Nucleus accumbens (tissue), 56 donors: ENCODE results near the gene KMO.

ENCODE experiments used
- DNase-seq, 56 donors: peaks; one replicate each; lab custom pipeline; 2025; lab: John Stamatoyannopoulos, UW

The KMO gene

DNA sequence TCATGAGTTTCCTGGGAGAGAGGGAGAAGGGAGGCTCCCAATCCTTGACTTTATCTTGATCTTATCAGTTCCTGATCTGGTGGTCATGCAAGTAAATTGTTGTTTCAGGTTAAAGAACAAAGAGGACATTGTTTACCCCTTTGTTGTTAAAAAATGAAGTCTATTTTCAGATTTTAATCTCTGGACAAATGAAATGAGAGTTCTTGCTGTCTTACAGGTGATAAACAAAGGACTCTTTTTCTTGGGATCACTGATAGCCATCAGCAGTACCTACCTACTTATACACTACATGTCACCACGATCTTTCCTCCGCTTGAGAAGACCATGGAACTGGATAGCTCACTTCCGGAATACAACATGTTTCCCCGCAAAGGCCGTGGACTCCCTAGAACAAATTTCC, 59.6 kb downstream of the KMO start:
- no peak for DNase-seq

DNA sequence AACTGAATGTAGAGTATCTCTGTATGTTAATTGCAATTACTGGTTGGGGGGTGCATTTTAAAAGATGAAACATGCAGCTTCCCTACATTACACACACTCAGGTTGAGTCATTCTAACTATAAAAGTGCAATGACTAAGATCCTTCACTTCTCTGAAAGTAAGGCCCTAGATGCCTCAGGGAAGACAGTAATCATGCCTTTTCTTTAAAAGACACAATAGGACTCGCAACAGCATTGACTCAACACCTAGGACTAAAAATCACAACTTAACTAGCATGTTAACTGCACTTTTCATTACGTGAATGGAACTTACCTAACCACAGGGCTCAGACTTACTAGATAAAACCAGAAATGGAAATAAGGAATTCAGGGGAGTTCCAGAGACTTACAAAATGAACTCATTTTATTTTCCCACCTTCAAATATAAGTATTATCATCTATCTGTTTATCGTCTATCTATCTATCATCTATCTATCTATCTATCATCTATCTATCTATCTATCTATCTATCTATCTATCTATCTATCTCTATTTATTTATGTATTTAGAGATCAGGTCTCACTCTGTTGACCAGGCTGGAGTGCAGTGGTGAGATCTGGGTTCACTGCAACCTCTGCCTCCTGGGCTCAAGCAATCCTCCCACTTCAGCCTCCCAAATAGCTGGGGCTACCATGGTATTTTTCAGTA, 60.2 kb downstream of the KMO start:
- peak in 1 of 56 donors; percentile 31 for DNase-seq

DNA sequence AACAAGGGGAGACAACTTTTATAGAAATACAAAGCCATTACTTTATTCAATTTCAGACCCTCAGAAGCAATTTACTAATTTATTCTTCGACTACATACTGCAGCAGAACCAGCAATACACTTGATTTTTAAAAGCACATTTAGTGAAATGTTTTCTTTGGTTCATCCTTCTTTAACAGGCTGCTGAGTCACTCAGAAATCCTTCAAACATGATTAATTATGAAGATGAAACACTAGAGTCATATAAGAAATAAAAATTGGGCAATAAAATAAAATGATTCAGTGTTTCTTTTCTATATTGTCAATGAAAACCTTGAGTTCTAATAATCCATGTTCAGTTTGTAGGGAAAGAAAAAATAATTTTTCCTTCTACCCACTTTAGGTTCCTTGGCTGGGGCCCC, 61.0 kb downstream of the KMO start:
- DNase-seq: no peak

DNA sequence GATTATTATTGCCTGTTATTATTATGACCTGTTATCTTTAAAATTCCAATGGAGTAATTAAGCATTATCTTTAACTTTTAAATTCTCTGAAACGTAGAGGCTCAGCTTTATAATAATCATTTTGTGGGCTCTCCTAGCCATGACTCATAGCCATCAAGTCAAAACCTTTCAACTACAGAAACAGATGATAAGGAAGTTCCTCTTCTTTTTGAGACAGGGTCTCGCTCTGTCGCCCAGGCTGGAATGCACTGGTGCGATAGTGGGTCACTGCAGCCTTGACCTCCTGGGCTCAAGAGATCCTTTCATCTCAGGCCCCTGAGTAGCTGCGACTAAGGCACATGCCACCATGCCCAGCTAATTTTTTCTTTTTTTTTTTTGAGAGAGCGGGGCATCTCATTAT, 64.5 kb downstream of the KMO start:
- DNase-seq: no peak

DNA sequence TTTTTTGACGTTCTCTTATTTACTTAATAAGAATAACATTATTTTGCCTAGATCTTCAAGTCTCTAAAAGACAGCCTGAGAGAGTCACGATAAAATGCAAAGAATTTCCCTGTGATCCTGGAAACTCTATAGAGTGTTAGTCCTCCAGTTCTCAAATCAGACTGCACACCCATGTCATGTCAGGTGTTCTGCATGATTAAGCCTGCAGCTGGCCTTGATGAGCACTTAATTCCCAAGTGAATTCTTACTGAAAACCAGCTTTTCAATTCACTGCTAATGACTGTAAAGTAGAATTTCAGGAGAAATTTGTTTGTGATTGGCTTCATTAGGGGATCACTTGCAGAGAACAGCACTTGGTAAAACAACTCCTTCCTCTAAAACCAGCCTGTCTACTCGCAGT, 66.1 kb downstream of the KMO start:
- DNase-seq: no peak

DNA sequence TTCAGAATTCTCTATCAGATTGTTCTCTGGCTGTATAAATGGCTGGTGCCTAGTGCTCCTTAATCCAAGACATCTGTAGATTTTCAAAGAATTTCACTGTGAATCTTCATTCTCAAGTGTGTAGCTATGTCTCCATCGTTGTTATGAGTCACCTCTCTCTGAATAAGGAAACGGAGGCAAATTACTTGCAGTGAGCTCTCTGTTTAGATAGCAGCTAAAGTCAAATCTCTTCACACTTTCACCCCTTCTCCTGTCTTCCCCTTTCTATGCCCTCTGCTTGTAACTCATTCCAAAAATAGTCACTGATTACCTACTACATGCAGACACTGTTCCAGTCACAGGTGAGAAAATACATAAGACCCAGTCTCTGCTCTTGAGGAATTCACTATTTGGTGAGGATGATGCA, 68.3 kb downstream of the KMO start:
- no peak for DNase-seq

DNA sequence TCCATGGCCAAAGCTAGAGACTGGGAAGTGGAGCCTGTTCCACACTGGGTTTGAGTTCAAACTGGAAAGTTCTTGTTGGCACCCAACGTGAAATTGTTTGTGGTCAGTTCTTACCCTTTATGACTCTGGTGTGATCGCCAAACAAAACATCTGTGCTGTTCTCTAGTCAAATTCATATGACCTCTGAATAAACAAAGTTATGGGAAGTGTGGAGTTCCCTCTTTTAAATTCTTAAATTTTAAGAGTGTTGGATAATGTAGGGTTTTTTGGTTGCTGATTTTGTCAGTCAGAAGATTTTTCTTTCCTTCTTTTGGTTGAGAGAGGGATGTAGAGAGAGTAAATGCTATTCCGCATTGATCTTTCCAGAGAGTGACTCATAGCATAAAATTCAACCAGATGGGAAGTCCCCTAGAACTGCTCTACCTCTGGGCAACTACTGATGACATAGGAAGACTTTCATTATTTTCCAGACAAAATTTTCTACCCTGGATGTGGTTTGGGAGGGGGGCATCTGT, 71.6 kb downstream of the KMO start:
- DNase-seq: no peak

DNA sequence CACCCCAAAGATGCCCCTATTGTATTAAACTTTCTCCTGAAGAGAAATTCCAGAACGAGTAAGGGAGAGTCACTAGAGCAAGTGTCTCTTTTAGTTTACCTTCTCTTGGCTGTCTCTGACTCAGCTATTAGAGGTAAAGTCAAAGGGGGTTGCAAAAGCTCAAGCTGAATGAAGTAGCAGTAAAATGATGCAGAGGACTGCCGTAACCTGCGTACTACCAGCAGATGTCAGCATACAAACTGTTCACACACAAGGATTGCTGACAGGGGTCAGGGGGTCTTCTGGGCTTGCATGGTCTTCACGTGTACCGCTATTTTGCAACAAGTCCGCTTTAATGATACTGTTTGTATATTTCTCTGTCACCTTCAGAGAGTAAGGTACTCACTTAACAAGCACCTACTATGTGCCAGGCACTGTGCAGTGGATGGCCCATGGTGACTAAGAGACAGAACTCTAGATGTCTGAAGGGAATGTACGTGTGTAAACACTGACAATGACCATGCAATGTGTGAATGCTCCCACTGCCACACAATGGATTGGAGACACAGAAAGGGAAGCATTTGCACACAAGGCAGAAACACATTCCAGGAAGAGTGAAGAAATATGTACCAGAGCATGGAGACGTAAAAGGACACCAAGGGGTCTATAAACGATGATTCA, 73.1 kb downstream of the KMO start:
- DNase-seq: no peak

DNA sequence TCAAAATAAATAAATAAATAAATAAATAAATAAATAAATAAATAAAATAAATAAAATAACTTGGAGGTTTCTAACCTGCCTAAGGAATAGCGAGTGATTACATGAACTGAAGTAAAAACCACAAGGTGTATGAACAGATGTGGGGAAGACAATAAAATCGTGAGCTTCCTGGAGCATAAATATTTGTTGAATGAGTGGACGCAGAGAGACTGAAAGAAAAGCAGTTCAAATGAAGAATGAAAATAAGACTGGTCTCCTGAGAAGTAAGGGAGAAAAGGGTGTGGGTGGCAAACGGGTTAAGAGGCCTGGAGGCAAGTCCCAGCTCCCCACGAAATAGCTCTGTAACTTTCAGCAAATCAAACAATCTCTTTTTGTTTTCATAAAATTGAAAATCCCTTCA, 74.4 kb downstream of the KMO start:
- DNase-seq: no peak

DNA sequence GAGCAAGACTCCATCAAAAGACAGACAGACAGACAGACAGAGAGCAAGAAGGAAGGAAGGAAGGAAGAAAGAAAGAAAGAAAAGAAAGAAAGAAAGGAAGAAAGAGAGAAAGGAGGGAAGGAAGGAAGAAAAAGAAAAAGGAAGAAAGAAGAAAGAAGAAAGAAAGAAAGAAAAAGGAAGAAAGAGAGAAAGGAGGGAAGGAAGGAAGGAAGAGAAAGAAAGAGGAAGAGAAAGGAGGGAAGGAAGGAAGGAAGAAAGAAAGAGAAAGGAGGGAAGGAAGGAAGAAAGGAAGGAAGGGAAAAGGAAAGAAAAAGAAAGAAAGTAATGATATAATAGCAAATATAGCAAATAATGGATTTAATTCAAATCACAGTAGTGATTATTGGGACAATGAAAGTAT, 75.3 kb downstream of the KMO start:
- no peak for DNase-seq

DNA sequence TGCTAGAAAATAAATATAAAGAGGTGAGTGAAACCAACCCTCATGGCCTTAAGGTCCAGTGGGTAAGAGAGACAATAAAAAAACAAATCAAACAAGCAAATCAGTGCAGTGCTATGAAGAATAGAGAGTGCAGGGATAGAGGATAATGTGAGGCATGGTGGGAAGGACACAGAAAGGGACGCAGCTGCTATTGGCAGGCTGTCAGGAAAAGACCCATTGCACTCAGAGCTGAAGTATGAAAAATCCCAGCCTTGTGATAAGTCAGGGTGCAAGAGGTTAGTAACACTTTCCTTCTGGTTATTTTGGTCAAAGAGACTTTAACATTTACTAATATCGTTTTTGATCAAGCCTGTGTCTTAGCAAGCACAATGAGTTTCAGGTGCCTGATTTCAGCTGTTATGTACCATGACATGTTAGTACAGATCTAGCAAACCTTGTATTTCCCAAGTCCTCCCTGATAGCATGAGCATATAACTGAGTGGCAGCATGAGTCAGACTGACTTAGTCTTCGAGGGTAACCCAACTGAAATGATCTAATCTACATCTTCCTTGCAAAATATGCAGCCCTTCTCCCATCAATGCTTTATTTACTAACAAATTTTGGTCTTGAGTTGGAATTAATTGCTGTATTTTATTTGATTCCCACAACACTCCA, 76.3 kb downstream of the KMO start:
- DNase-seq: no peak

DNA sequence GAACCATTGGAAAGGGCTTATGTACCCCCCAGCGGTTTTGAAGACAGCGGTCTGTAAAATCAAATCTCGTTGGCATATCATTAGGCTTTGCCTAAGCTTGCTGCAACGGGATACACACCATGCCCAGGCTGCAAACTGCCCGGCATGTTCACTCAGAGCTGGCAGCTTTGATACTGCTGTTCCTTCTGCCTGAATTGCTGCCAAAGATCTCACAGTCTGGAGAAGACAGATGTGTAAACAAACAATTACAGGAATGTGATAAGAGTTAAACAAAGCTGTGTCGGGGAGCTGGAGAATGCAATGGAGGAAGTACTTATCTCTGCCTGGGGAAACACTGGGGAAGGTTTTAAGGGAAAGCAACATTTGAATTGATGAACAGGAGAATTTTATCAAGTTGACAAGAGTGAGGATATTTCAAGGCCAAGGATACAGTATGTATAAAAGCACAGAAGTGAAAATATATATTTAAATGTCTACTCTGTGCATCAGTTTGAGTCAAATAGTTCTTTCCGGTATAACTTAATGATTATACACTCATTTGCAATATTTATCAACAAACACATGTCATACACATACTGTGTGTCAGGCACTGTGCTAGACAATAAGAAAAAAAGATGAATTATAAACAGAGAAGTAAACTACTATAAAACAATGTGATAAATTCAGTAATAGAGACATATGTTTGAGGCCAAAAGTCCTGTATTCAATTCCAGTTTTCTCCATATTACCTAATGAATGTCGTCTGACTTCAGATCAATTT, 78.1 kb downstream of the KMO start:
- no peak for DNase-seq

DNA sequence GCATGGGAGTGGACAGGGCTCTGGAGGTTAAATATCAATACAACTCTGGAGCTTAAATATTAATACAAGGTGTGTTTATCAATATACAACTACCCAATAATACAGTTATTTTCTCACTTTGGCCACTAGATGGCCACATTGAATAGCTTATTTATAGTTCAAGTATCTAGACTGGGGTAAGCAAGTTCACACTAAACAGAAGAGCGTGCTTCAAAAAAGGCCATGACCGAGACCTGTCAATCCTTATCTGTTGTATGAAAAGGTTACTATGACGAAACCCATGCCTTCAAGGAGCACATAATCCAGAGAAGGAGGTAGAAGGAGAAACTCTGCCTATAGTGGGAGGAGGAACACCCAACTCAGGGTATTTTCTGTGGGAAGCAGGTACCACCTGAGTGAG, 78.9 kb downstream of the KMO start:
- DNase-seq: no peak

DNA sequence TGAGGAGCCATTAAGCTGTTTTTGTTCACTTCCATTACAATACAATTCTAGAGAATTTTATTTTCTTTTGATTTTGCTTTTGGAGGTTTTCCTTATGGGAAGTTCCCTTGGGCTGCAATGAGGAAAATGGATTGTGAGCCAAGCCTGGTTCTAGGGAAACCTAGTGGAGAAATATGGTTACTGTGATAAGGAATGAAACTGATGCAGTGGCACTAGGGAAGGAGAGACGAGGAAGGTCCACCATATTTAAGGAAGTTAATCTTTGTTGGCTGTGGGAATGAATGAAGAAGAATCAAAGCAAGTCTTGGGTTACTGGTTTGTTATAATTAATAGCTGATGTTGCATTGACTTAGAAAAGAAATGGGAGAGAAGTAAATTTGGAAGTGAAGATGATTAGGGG, 79.6 kb downstream of the KMO start:
- DNase-seq: no peak

DNA sequence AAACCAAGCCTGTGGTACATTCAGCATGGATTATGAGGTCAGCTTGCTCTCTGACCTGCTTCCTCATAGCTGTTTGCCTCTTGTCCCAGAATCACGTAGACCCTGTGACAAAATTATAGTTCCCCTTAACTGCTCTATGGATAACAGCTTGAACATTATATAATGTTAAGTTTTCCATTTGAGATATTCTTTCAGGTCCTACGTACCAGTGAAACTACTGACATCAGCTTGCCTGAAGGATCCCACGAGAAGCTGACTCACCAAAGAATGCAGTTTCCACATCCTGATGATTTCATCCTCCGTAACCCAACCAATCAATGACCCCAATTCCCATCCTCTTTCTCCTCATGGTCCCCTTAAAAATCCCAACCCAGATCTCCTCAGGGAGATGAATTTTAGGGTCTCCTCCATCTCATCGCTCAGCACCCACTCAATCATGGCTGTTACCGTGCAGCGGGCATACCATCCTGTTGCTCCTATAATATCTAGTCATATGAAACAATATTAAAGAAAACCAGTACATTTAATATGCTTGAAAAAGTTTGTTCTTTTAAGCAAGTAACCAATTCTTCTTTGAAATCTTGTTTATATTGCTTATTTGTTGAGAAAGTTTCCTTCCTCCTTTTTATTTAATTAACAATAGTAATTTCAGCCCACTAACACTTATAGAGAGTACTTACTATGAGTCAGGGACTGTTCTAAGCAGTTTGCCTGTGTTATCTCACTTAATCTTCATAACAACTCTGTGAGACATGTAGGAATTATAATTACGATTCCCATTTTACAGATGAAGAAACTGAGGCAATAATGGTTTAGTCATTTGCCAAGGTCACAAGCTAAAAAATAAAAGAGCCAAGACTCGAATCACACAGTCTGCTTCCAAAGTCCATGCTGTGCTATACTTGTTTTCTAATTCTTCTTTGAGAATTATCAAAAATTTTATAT, 80.6 kb downstream of the KMO start:
- DNase-seq: peak in 3 of 56 donors; percentile 1 to 32 (median 4)

DNA sequence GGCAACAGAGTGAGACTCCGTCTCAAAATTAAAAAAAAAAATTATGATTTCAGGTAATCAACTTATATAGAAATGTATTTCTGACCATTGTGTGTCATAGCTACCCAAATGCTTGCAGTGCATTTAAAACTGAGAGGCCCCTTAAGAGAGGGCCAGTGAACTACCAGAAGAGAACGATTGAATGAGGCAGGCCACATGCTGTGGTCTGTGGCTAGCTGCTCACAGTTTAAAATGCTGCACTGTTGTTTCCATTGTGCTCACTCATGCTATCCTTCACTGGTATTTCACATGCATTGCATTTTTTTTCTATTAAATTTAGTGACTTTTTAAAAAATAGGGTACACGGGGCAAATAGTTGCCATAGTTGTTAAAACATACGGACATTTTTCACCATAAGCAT, 82.0 kb downstream of the KMO start:
- no peak for DNase-seq

DNA sequence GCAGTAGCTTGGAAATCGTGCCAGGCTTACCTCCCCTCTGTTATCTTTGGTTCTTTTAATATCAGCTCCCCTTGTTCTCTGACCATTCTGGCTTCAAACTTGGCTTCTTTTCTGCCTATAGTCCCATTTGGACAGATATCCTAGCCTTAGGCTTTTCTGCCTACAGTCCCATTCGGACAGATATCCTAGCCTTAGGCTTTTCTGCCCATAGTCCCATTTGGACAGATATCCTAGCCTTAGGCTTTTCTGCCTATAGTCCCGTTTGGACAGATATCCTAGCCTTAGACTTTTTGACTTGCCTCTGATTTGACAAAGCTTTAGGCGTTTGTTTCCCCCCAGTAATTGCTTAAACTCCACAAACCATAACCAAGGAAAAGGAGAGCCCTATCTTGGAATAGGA, 82.4 kb downstream of the KMO start:
- no peak for DNase-seq

DNA sequence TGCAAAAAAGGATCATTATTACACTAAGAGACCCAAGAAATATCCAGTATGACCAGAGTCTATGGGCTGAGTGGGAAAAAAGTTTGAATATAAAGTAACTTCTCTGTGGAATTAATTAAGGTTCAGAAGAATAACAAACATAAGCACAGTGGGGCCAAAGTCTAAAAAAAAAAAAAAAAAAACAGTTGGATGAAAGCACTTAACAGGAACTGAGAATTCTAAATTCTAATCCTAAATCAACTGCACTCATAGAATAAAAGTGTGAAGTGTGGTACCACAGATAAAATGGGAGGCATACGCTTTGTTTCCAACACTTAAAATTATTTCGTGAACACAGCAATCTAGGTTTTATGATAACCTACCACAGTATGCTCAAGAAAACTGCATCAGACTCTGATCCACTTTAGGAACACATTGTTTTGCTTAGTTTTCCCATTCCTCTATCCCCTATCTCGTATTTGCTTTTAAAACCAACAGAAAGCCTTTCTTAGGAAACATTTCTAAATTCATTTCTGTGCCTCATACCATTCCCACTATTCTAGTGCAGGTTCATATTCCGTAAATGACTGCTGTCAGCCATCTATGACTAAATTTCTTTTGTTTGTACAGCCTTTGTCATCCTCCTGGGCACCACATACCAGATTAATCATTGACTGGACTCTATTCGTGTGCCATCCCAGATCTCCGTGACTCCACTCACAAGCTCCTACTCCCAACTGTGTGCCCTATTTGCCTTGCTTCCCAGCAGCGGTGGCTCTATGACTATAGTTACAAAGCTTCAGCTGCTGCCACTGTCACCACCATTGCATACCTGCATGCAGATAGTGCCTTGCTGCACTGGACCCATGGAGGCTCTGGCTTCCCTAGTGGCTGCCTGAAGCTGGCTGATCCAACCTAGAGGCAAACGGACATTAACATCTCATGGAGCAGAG, 83.1 kb downstream of the KMO start:
- DNase-seq: no peak

DNA sequence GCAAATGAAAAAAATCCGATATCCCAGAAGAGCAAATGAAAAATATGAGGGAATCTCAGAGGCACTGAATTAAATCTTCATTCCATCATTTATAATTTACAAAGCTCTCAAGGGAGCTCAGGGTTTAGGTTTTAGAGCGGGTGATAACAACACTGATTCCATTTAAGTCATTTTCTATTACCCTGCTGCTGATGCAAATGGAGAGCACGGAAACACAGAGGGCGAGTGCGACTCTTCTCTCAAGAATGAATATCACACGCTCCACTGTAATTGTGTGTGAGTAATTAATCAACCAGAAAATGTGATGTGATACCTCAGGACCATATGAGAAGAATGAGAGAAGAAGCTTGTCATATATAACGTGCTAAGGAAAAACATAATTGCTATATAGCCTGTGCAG, 85.2 kb downstream of the KMO start:
- no peak for DNase-seq
